ENCODE results near the gene MBD5.

- no peak for TF ChIP-seq CTCF (IDR thresholded peaks at IDR 0.05)
- no peak for TF ChIP-seq SMC3 (IDR thresholded peaks at IDR 0.05; ENCODE audit: low read depth, low read length)
- TF ChIP-seq POLR2AphosphoS5 (IDR thresholded peaks at IDR 0.05; ENCODE audit: low read depth, low read length), result no peak
- TF ChIP-seq YY1 (IDR thresholded peaks at IDR 0.05; ENCODE audit: low read depth), result no peak
- TF ChIP-seq GABPA (IDR thresholded peaks at IDR 0.05; ENCODE audit: low read depth), result no peak
- TF ChIP-seq SIN3A (IDR thresholded peaks at IDR 0.05; ENCODE audit: borderline replicate concordance, low read depth, low read length), result no peak
- no peak for TF ChIP-seq REST (IDR thresholded peaks at IDR 0.05; ENCODE audit: low read depth, low read length)
Measured at GRCh38 chr2:148110184-148110583, 89.3 kb downstream of the MBD5 start.

All from SK-N-SH (cell line).